ENCODE results near the gene HECA. TPM values are rescaled to one million over a fixed set of nuclear protein-coding genes. Genes with fewer than 3 reads are reported as not detected.

Gene HECA
- total RNA-seq, 1 donor, result 29.9 TPM

GRCh38 chr6:139156551-139156950, 21.7 kb downstream of the HECA start:
- no peak for TF ChIP-seq CTCF (IDR thresholded peaks at IDR 0.05; ENCODE audit: insufficient read depth, low read length)
- H3K4me3 ChIP-seq (ENCODE audit: low read depth, low read length), result peak overlapping the region; percentile 32
- peak; percentile 55 for DNase-seq (ENCODE audit: low read depth)

- H3K4me3 ChIP-seq (ENCODE audit: low read depth, low read length), result peak overlapping the region; percentile 29
- peak; percentile 44 for DNase-seq (ENCODE audit: low read depth)
Observed at GRCh38 chr6:139157086-139157485, 22.2 kb downstream of the HECA start.

- DNase-seq (ENCODE audit: low read depth), result no peak
- TF ChIP-seq CTCF (IDR thresholded peaks at IDR 0.05; ENCODE audit: insufficient read depth, low read length), result no peak
- H3K4me3 ChIP-seq (ENCODE audit: low read depth, low read length), result no peak overlapping the region
Observed at GRCh38 chr6:139159016-139159415, 24.1 kb downstream of the HECA start.

- no peak overlapping the region for H3K4me3 ChIP-seq (ENCODE audit: low read depth, low read length)
- TF ChIP-seq CTCF (IDR thresholded peaks at IDR 0.05; ENCODE audit: insufficient read depth, low read length), result no peak
- DNase-seq (ENCODE audit: low read depth), result peak; percentile 41
Observed at GRCh38 chr6:139161169-139161568, 26.3 kb downstream of the HECA start.

GRCh38 chr6:139161817-139162284, 27.0 kb downstream of the HECA start:
- DNase-seq (ENCODE audit: low read depth), result no peak
- no peak for TF ChIP-seq CTCF (IDR thresholded peaks at IDR 0.05; ENCODE audit: insufficient read depth, low read length)
- H3K4me3 ChIP-seq (ENCODE audit: low read depth, low read length), result no peak overlapping the region

GRCh38 chr6:139164001-139164400, 29.1 kb downstream of the HECA start:
- peak; percentile 0 for TF ChIP-seq CTCF (IDR thresholded peaks at IDR 0.05; ENCODE audit: insufficient read depth, low read length)
- DNase-seq (ENCODE audit: low read depth), result no peak
- H3K4me3 ChIP-seq (ENCODE audit: low read depth, low read length), result no peak overlapping the region

GRCh38 chr6:139165324-139165723, 30.4 kb downstream of the HECA start:
- DNase-seq (ENCODE audit: low read depth), result no peak
- no peak for TF ChIP-seq CTCF (IDR thresholded peaks at IDR 0.05; ENCODE audit: insufficient read depth, low read length)
- H3K4me3 ChIP-seq (ENCODE audit: low read depth, low read length), result no peak overlapping the region
